Measurements from ENCODE around the gene KDM4B.
A peak's percentile ranks its signal among the peaks of the same experiment; 100 is the strongest.
"Not testable (repeated sequence)": the region's sequence is repeated elsewhere in the genome, so short reads cannot be mapped to it uniquely, and the experiment has no call there.

The KDM4B gene

GRCh38 chr19:4969292-4969771 is 419 bp downstream of the KDM4B start:
- no peak for DNase-seq

GRCh38 chr19:4969772-4970531 is 1.0 kb downstream of the KDM4B start:
- DNase-seq = no peak

- no peak for DNase-seq
These were observed 1.9 kb downstream of the KDM4B start for GRCh38 chr19:4970558-4971423.

- DNase-seq = no peak
These were observed 2.5 kb downstream of the KDM4B start for GRCh38 chr19:4971424-4971793.

- DNase-seq = no peak
These were observed 3.0 kb downstream of the KDM4B start for GRCh38 chr19:4971816-4972495.

- peak; percentile 45 for DNase-seq
These were observed 3.8 kb downstream of the KDM4B start for GRCh38 chr19:4972509-4973230.

GRCh38 chr19:4974880-4975469 is 6.1 kb downstream of the KDM4B start:
- DNase-seq = no peak

GRCh38 chr19:4975601-4976000 is 6.7 kb downstream of the KDM4B start:
- DNase-seq = not testable (repeated sequence)

GRCh38 chr19:4976401-4977298 is 7.7 kb downstream of the KDM4B start:
- peak; percentile 63 for DNase-seq

GRCh38 chr19:4977299-4978174 is 8.6 kb downstream of the KDM4B start:
- peak; percentile 92 for DNase-seq

GRCh38 chr19:4979211-4979807 is 10.4 kb downstream of the KDM4B start:
- DNase-seq = no peak

GRCh38 chr19:4980067-4980466 is 11.2 kb downstream of the KDM4B start:
- peak; percentile 40 for DNase-seq

GRCh38 chr19:4980838-4981680 is 12.1 kb downstream of the KDM4B start:
- DNase-seq = no peak

- DNase-seq = no peak
These were observed 12.7 kb downstream of the KDM4B start for GRCh38 chr19:4981681-4981958.

GRCh38 chr19:4983346-4984105 is 14.6 kb downstream of the KDM4B start:
- no peak for DNase-seq

GRCh38 chr19:4984106-4984380 is 15.1 kb downstream of the KDM4B start:
- DNase-seq = no peak

GRCh38 chr19:4984438-4984990 is 15.6 kb downstream of the KDM4B start:
- DNase-seq = no peak

GRCh38 chr19:4985551-4985991 is 16.7 kb downstream of the KDM4B start:
- DNase-seq = no peak
